H1 (cell line): ENCODE results near the gene MACF1.
"Not testable (repeated sequence)": the region's sequence is repeated elsewhere in the genome, so short reads cannot be mapped to it uniquely, and the experiment has no call there.

ENCODE experiments used
- ASH2L ChIP-seq: fragments of 200-600, 300-600 bp; sonication (generic); IDR thresholded peaks from one replicate; pipeline ENCODE4 v1.7.1; 2017; ENCODE audit warnings: low read length
- EZH2 ChIP-seq: fragments of 200-600 bp; sonication (generic); IDR thresholded peaks from 2 replicates; pipeline ENCODE4 v1.7.1; 2012; ENCODE audit warnings: low read depth, mild to moderate bottlenecking, moderate library complexity, low read length, inconsistent platforms; ENCODE audit not compliant: severe bottlenecking
- POLR2AphosphoS5 ChIP-seq: IDR thresholded peaks from 2 replicates; pipeline ENCODE4 v1.6.1; 2011; ENCODE audit warnings: low read depth, low read length
- RNF2 ChIP-seq: fragments of 200-900, 300-1000 bp; sonication (generic); IDR thresholded peaks from 2 replicates; pipeline ENCODE4 v1.7.1; 2016; ENCODE audit warnings: borderline replicate concordance, low read depth, mild to moderate bottlenecking, antibody characterized with exemption, low read length; ENCODE audit not compliant: poor library complexity, severe bottlenecking; ENCODE audit errors: missing control alignments
- TAF1 ChIP-seq: IDR thresholded peaks from 2 replicates; pipeline ENCODE4 v1.6.1; 2011; ENCODE audit warnings: mild to moderate bottlenecking, low read depth, low read length
- TF ChIP-seq, protein P1 (sequence below), 3 experiments: IDR thresholded peaks; 1 replicate in 2 of 3; 2 replicates in 1 of 3; pipeline versions ENCODE4 v1.5.1 to v1.6.1; 2011; ENCODE audit warnings: low read length in 3 of 3, mild to moderate bottlenecking in 3 of 3, inconsistent platforms in 2 of 3, low read depth in 1 of 3, moderate library complexity in 1 of 3; ENCODE audit not compliant: insufficient read depth in 1 of 3; ENCODE audit errors: control extremely low read depth in 1 of 3

DNA sequence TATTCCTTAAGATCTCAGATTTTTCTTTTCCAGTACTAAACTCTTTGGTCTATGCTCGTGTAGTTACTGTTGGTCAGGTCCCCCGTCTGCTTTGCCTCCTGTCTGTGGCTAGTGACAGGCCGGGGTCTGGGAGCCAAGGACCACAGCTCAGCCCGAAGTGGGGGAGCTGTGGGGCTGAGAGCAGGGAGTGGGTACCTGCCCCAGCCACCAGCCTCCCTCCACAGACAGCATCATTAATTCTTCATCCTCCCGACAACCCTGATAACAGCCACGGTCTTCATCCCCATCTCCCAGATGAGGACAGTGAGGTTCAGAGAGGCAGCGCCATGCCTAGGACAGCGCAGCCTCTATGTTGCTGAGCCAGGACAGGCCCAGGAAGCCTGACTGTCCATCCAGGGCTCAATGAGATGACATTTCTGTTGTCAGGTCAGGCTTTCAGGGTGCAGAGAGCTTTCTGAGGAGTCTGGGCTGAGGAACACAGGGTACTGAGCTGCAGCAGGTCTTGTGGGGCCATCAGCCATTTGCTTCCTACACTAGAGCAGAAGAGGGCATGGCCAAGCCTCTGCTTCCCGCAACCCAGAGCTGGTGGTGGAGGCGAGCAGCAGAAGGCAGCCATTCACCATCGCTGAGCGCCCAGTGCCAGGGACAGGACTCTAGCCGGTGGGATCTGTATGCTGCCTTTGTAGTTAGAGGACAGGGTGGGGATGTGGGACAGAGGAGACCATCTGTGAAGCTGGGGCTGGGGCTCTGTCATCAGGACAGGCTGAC, 288.7 kb downstream of the MACF1 start:
- TF ChIP-seq, protein P1, sequence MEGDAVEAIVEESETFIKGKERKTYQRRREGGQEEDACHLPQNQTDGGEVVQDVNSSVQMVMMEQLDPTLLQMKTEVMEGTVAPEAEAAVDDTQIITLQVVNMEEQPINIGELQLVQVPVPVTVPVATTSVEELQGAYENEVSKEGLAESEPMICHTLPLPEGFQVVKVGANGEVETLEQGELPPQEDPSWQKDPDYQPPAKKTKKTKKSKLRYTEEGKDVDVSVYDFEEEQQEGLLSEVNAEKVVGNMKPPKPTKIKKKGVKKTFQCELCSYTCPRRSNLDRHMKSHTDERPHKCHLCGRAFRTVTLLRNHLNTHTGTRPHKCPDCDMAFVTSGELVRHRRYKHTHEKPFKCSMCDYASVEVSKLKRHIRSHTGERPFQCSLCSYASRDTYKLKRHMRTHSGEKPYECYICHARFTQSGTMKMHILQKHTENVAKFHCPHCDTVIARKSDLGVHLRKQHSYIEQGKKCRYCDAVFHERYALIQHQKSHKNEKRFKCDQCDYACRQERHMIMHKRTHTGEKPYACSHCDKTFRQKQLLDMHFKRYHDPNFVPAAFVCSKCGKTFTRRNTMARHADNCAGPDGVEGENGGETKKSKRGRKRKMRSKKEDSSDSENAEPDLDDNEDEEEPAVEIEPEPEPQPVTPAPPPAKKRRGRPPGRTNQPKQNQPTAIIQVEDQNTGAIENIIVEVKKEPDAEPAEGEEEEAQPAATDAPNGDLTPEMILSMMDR (IDR thresholded peaks at IDR 0.05; ENCODE audit: control extremely low read depth in 1 of 3, insufficient read depth in 1 of 3, low read depth in 1 of 3, low read length in 3 of 3) = not testable (repeated sequence)
- TF ChIP-seq EZH2 = peak; percentile 37
- not testable (repeated sequence) for TF ChIP-seq TAF1, RNF2, ASH2L, POLR2AphosphoS5
